Neural cell (in vitro differentiated cells): Measurements from ENCODE around the gene CNR2. TPM values are rescaled to one million over a fixed set of nuclear protein-coding genes. Genes with fewer than 3 reads are reported as not detected.

Source experiments
- H2AFZ ChIP-seq: fragments of 200-600, 300-800 bp; sonication (generic), shearing (Covaris generic); 2 replicates; pipeline ENCODE4 v1.6.0; 2014; ENCODE audit warnings: low read depth, mild to moderate bottlenecking, antibody characterized with exemption, low read length, moderate library complexity
- H3F3A ChIP-seq: fragments of 200-600 bp; shearing (Covaris generic); 2 replicates; pipeline ENCODE4 v1.6.1; 2016; ENCODE audit warnings: mild to moderate bottlenecking, moderate library complexity, mixed read lengths, antibody characterized with exemption, low read length; ENCODE audit not compliant: insufficient read depth, poor library complexity, severe bottlenecking
- H3K27ac ChIP-seq: fragments of 200-600, 300-800 bp; sonication (generic), shearing (Covaris generic); 2 replicates; pipeline ENCODE4 v1.5.1; 2014; ENCODE audit warnings: mild to moderate bottlenecking, low read length, moderate library complexity
- H3K27me3 ChIP-seq: fragments of 300-800, 200-600 bp; sonication (generic), shearing (Covaris generic); 2 replicates; pipeline ENCODE4 v1.6.0; 2014; ENCODE audit warnings: mild to moderate bottlenecking, low read depth, low read length, moderate library complexity; ENCODE audit not compliant: insufficient read depth
- H3K36me3 ChIP-seq: fragments of 300-800, 200-600 bp; sonication (generic), shearing (Covaris generic); 2 replicates; pipeline ENCODE4 v1.5.1; 2014; ENCODE audit warnings: mild to moderate bottlenecking, antibody characterized with exemption, low read length, moderate library complexity; ENCODE audit not compliant: insufficient read depth
- H3K4me2 ChIP-seq: fragments of 300-800, 200-600 bp; sonication (generic), shearing (Covaris generic); 2 replicates; pipeline ENCODE4 v1.6.0; 2014; ENCODE audit warnings: mild to moderate bottlenecking, low read length
- H3K4me3 ChIP-seq: fragments of 300-800, 200-600 bp; sonication (generic), shearing (Covaris generic); 2 replicates; pipeline ENCODE4 v1.5.1; 2014; ENCODE audit warnings: mild to moderate bottlenecking, low read length, moderate library complexity
- H3K79me2 ChIP-seq: fragments of 200-600 bp; shearing (Covaris generic); replicated peaks from 2 replicates; pipeline ENCODE4 v1.6.0; 2014; ENCODE audit warnings: mild to moderate bottlenecking, low read length, moderate library complexity; ENCODE audit not compliant: insufficient read depth
- H3K9ac ChIP-seq: fragments of 300-800, 200-600 bp; sonication (generic), shearing (Covaris generic); 2 replicates; pipeline ENCODE4 v1.6.1; 2016; ENCODE audit warnings: mild to moderate bottlenecking, low read length, mixed read lengths
- H3K9me2 ChIP-seq: fragments of 200-600 bp; shearing (Covaris generic); 2 replicates; pipeline ENCODE4 v1.6.1; 2016; ENCODE audit warnings: mild to moderate bottlenecking, low read length, mixed read lengths; ENCODE audit not compliant: insufficient read depth
- H3K9me3 ChIP-seq: fragments of 200-600, 300-800 bp; sonication (generic), shearing (Covaris generic); 2 replicates; pipeline ENCODE4 v1.6.1; 2016; ENCODE audit warnings: mild to moderate bottlenecking, mixed run types, low read length, moderate library complexity, mixed read lengths
- H4K20me1 ChIP-seq: fragments of 200-600 bp; shearing (Covaris generic); 2 replicates; pipeline ENCODE4 v1.6.1; 2016; ENCODE audit warnings: mild to moderate bottlenecking, mixed run types; ENCODE audit not compliant: insufficient read depth
- CTCF ChIP-seq: fragments of 450-650 bp; IDR thresholded peaks from 2 replicates; pipeline ENCODE4 v1.5.1; 2014; ENCODE audit warnings: antibody characterized with exemption, mild to moderate bottlenecking, moderate library complexity; ENCODE audit not compliant: poor library complexity, severe bottlenecking
- EP300 ChIP-seq: fragments of 450-650 bp; conservative IDR thresholded peaks from 2 replicates; pipeline ENCODE4 v1.6.1; 2014; ENCODE audit warnings: antibody characterized with exemption, mild to moderate bottlenecking, moderate library complexity; ENCODE audit not compliant: poor library complexity, severe bottlenecking
- EZH2 ChIP-seq: fragments of 200-600, 300-800 bp; shearing (Covaris generic), sonication (generic); IDR thresholded peaks from 2 replicates; pipeline ENCODE4 v1.6.1; 2014; ENCODE audit warnings: antibody characterized with exemption, low read length, borderline replicate concordance, mild to moderate bottlenecking; ENCODE audit not compliant: insufficient read depth, poor library complexity, severe bottlenecking
- MXI1 ChIP-seq: fragments of 450-650 bp; conservative IDR thresholded peaks from 2 replicates; pipeline ENCODE4 v1.6.1; 2014; ENCODE audit warnings: antibody characterized with exemption, mild to moderate bottlenecking; ENCODE audit not compliant: poor library complexity, severe bottlenecking
- POLR2AphosphoS5 ChIP-seq: IDR thresholded peaks from 2 replicates; pipeline ENCODE4 v1.6.1; 2012
- RAD21 ChIP-seq: fragments of 450-650 bp; conservative IDR thresholded peaks from 2 replicates; pipeline ENCODE4 v1.6.1; 2014; ENCODE audit warnings: antibody characterized with exemption, mild to moderate bottlenecking, moderate library complexity
- REST ChIP-seq: IDR thresholded peaks from 2 replicates; pipeline ENCODE4 v1.6.1; 2012; ENCODE audit warnings: borderline replicate concordance
- SMC3 ChIP-seq: fragments of 450-650 bp; conservative IDR thresholded peaks from 2 replicates; pipeline ENCODE4 v1.6.1; 2014; ENCODE audit warnings: antibody characterized with exemption, mild to moderate bottlenecking, moderate library complexity; ENCODE audit not compliant: poor library complexity
- TAF1 ChIP-seq: IDR thresholded peaks from 2 replicates; pipeline ENCODE4 v1.6.1; 2012; ENCODE audit warnings: low read depth
- polyA plus RNA-seq: library from polyadenylated mRNA; depleted of rRNA; stranded (reverse); fragments of >200 nt; gene quantifications from 2 replicates; pipeline ENCODE4 v1.2.3, GENCODE V29; 2014

Gene CNR2
- polyA plus RNA-seq, 1 donor from 2014 or later, result not detected

GRCh38 chr1:23872421-23872820, 40.7 kb downstream of the CNR2 start:
- no peak for TF ChIP-seq CTCF
- no peak for TF ChIP-seq SMC3
- Histone ChIP-seq H3K27me3 (peaks cover 8% of the 10 kb centered on the region), H2AFZ (no peak overlapping the region), H3K4me2 (no peak overlapping the region), H3K9ac (no peak overlapping the region), H3K27ac (no peak overlapping the region), H3K9me2 (no peaks in the 10 kb centered on the region), H3F3A (no peaks in the 10 kb centered on the region), H3K4me3 (no peak overlapping the region), H4K20me1 (no peaks in the 10 kb centered on the region), H3K9me3 (no peaks in the 10 kb centered on the region), H3K79me2 (no peaks in the 10 kb centered on the region), H3K36me3 (no peaks in the 10 kb centered on the region)

- H2AFZ ChIP-seq, result no peak overlapping the region
Observed at GRCh38 chr1:23869051-23869450, 44.1 kb downstream of the CNR2 start.

More at GRCh38 chr1:23869051-23869450, 44.1 kb downstream of the CNR2 start:
- H3F3A ChIP-seq, result no peaks in the 10 kb centered on the region
- H3K4me2 ChIP-seq, result no peak overlapping the region
- H3K9ac ChIP-seq, result no peak overlapping the region
- peaks cover 4% of the 10 kb centered on the region for H3K79me2 ChIP-seq
- TF ChIP-seq MXI1 (no peak), SMC3 (no peak), REST (no peak), POLR2AphosphoS5 (no peak), EZH2 (no peak), RAD21 (no peak), TAF1 (no peak), EP300 (no peak), CTCF (no peak)
- no peaks in the 10 kb centered on the region for H3K9me2 ChIP-seq
- peaks cover 18% of the 10 kb centered on the region for H3K27me3 ChIP-seq
- no peaks in the 10 kb centered on the region for H3K36me3 ChIP-seq
- H4K20me1 ChIP-seq, result no peaks in the 10 kb centered on the region
- no peaks in the 10 kb centered on the region for H3K9me3 ChIP-seq
- no peak overlapping the region for H3K4me3 ChIP-seq
- no peak overlapping the region for H3K27ac ChIP-seq
